Activated T-helper 1 cell treated with anti-CD3 and anti-CD28 coated beads, Interleukin-12 subunit alpha, Interleukin-12 subunit beta, Interleukin-2, Interleukin-4 antibody, amounts not matched to agents 30 ng/mL and 10 ng/mL and 1 ng/mL, durations not matched to agents 14 hours and 24 hours and 36 hours (primary cell): Measurements from ENCODE around the gene GPC1. TPM values are rescaled to one million over a fixed set of nuclear protein-coding genes. Genes with fewer than 3 reads are reported as not detected.

Experiments used
- DNase-seq: peaks from one replicate; pipeline ENCODE4 v3.0.0; 2021; ENCODE audit warnings: low spot score
- H3K27ac Mint-ChIP-seq: one replicate; pipeline ENCODE4 v1.8.0; 2021; ENCODE audit warnings: mild to moderate bottlenecking, mixed read lengths
- H3K27me3 Mint-ChIP-seq: one replicate; pipeline ENCODE4 v1.8.0; 2022; ENCODE audit warnings: mild to moderate bottlenecking, moderate library complexity, mixed read lengths; ENCODE audit not compliant: insufficient read depth
- H3K36me3 Mint-ChIP-seq: one replicate; pipeline ENCODE4 v1.8.0; 2021; ENCODE audit warnings: low read depth, mixed read lengths
- H3K4me1 Mint-ChIP-seq: one replicate; pipeline ENCODE4 v1.8.0; 2021; ENCODE audit warnings: low read depth, mixed read lengths
- H3K4me3 Mint-ChIP-seq: one replicate; pipeline ENCODE4 v1.8.0; 2021; ENCODE audit warnings: mild to moderate bottlenecking, moderate library complexity, mixed read lengths
- H3K9me3 Mint-ChIP-seq: one replicate; pipeline ENCODE4 v1.8.0; 2021; ENCODE audit warnings: mixed read lengths
- intact Hi-C: fragments of 100-400 bp; cut with micrococcal nuclease; formaldehyde crosslinking; loops from one replicate; pipeline ENCODE4 v1.15.1; 2024
- total RNA-seq: library from RNA; stranded (reverse); gene quantifications from 2 replicates; pipeline ENCODE4 v1.2.3, GENCODE V29; 2022

The GPC1 gene
- total RNA-seq, 1 donor from 2014 or later: 6.2 TPM

DNA sequence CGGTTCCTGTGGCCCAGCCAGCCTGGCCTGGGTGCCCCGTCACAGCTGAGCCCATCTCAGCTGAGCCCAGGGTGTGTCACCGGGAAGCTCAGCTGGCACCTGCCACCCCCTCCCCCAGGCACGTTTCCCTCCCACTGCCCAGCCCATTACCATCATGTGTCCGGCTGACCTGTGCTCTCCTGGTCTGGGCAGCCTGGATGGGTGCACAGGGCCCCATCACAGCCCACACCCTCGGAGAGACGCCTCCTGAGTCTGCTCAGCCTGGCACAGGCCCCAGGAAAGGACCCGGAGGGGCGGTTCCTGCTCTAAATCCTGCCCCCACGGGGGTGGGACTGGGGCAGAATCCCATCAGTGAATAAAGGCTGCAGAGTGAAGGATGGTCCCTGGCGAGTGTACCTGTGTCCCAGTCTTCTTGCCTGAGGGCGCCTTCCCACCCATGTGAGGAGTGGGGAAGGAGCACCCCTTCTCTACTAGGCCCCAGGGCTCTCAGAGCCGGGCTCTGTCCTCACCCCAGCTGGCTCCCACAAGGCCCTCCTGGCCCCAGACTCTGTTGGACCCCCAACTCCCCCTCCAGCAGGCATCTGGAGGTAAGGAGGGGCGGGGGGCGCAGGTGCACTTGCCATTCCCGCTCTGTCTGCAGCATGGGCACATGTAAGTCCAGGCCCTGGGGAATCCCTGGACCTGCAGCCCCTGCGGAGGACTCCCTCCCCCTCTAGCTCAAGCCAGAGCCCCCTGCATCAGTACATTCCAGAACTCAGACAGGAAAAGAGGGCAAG lies 21.2 kb downstream of the GPC1 start:
- Mint-ChIP-seq H3K9me3 (no peaks in the 10 kb centered on the region), H3K4me1 (no peaks in the 10 kb centered on the region), H3K27ac (no peak overlapping the region), H3K36me3 (no peaks in the 10 kb centered on the region), H3K27me3 (peaks cover 28% of the 10 kb centered on the region), H3K4me3 (no peak overlapping the region)
- DNase-seq: no peak
- intact Hi-C loops: no loop called here

- H3K36me3 Mint-ChIP-seq: no peaks in the 10 kb centered on the region
- intact Hi-C loops: no loop called here
- no peak overlapping the region for H3K4me3 Mint-ChIP-seq
- H3K27me3 Mint-ChIP-seq: peaks cover 23% of the 10 kb centered on the region
- H3K9me3 Mint-ChIP-seq: no peaks in the 10 kb centered on the region
- H3K27ac Mint-ChIP-seq: no peak overlapping the region
- H3K4me1 Mint-ChIP-seq: no peaks in the 10 kb centered on the region
- no peak for DNase-seq
Observed at GRCh38 chr2:240457223-240458043, 22.0 kb downstream of the GPC1 start.

GRCh38 chr2:240458044-240458899 lies 22.8 kb downstream of the GPC1 start:
- Mint-ChIP-seq H3K36me3 (no peaks in the 10 kb centered on the region), H3K4me1 (no peaks in the 10 kb centered on the region), H3K4me3 (no peak overlapping the region), H3K27me3 (peaks cover 23% of the 10 kb centered on the region), H3K27ac (no peak overlapping the region), H3K9me3 (no peaks in the 10 kb centered on the region)
- DNase-seq: no peak
- intact Hi-C loops: no loop called here

DNA sequence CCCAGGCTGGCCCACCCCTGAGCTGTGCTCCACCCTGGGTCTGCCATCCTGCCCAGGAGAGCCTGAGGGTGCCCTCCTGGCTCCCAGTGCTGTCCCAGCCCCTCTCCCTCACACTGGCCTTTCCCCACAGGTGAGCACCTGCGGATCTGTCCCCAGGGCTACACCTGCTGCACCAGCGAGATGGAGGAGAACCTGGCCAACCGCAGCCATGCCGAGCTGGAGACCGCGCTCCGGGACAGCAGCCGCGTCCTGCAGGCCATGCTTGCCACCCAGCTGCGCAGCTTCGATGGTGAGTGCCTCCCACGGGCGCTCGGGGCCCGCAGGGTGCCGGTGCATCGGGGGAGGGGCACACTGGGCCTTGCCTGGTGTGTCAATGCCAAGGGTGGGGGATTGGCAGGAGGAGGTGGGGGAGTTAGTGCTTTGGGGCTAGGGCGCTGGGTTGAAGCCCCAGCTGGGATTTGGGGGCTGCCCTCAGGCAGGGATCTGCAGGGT lies 23.5 kb downstream of the GPC1 start:
- no peaks in the 10 kb centered on the region for H3K4me1 Mint-ChIP-seq
- H3K27me3 Mint-ChIP-seq: peaks cover 22% of the 10 kb centered on the region
- H3K36me3 Mint-ChIP-seq: no peaks in the 10 kb centered on the region
- DNase-seq: no peak
- intact Hi-C loops: no loop called here
- H3K27ac Mint-ChIP-seq: no peak overlapping the region
- no peaks in the 10 kb centered on the region for H3K9me3 Mint-ChIP-seq
- no peak overlapping the region for H3K4me3 Mint-ChIP-seq

DNA sequence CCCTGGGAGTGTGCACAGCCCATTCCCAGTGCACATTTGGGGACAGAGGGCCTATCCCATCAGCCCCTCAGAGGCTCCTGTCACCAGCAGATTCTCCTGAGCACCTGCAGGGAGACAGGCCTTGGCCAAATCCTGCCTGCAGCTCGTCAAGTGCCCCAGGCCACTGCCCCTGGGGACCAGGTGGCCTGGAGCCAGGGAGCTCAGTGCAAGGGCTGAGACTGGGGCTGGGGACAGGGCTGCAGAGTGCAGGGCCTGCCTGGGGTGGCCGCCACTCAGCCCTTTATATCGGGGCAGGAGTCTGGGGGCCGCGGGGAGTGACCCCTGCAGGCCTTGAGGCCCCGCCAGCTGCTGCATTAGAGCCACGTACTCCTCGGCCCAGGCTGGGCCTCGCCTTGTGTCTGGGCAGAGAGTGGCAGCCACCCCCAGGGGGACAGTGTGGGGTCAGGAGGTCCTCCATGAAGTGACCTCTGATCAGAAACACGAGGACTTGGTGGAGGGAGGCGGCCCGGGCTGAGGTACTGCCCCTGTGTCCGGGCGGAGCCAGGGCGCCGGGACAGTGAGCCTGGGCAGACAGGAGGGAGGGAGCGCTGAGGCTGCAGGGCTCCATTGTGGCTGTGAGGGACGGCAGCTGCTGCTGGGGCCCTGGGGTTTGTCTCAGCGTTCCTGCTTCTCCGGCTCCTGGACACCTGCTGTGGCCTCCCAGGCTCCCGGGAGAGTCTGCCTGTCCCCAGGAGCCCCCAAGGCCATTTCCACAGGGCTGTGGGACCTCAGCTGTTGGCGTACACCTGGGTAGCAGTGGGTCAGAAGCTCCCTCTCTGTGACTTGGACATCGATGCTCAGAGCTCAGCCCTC lies 24.2 kb downstream of the GPC1 start:
- Mint-ChIP-seq H3K27me3 (peaks cover 15% of the 10 kb centered on the region), H3K36me3 (no peaks in the 10 kb centered on the region), H3K4me3 (no peak overlapping the region), H3K4me1 (no peaks in the 10 kb centered on the region), H3K9me3 (no peaks in the 10 kb centered on the region), H3K27ac (no peak overlapping the region)
- DNase-seq: no peak
- intact Hi-C loops: no loop called here

GRCh38 chr2:240460253-240460711 lies 24.8 kb downstream of the GPC1 start:
- Mint-ChIP-seq H3K36me3 (no peaks in the 10 kb centered on the region), H3K9me3 (no peaks in the 10 kb centered on the region)

DNA sequence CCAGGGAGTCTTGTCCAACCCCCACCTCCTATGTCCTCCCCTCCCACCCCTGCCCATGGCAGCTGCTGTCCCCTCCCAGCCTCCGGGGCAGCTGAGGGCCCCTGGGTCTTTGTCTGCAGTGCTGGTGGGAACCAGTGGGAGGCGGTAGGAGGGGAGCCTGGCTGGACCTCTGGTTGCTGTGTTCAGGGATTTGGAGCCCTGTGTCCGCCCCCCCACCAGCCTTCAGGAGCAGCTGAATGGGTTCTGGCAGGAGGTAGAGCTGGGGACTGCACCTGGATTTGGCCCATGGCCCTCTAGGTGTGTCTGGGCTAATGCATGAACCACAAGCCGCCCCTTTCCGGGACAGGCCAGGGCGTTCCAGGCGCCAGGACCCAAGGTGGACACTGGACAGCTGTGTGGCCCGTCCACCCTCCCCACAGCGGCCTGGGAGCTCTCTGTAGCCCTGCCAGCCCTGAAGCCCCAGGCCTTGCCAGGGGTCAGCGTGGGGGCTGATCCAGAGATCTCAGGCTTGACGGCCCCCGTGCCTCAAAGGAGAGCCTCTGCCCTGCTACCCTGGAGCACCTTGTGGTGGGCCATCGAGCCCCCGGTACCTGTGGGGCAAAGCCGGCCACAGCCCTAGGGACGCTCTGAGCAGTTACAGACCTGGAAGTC lies 25.4 kb downstream of the GPC1 start:
- intact Hi-C loops: no loop called here
- H3K4me1 Mint-ChIP-seq: no peaks in the 10 kb centered on the region
- no peaks in the 10 kb centered on the region for H3K9me3 Mint-ChIP-seq
- H3K4me3 Mint-ChIP-seq: no peak overlapping the region
- DNase-seq: no peak
- no peaks in the 10 kb centered on the region for H3K36me3 Mint-ChIP-seq
- H3K27ac Mint-ChIP-seq: no peak overlapping the region
- peaks cover 9% of the 10 kb centered on the region for H3K27me3 Mint-ChIP-seq

More at GRCh38 chr2:240460253-240460711, 24.8 kb downstream of the GPC1 start:
- no peak for DNase-seq
- no peak overlapping the region for H3K27ac Mint-ChIP-seq
- H3K4me3 Mint-ChIP-seq: no peak overlapping the region
- intact Hi-C loops: no loop called here
- H3K27me3 Mint-ChIP-seq: peaks cover 9% of the 10 kb centered on the region
- H3K4me1 Mint-ChIP-seq: no peaks in the 10 kb centered on the region

GRCh38 chr2:240461471-240462072 lies 26.1 kb downstream of the GPC1 start:
- Mint-ChIP-seq H3K27ac (no peak overlapping the region), H3K27me3 (peaks cover 8% of the 10 kb centered on the region), H3K9me3 (no peaks in the 10 kb centered on the region), H3K4me1 (no peaks in the 10 kb centered on the region), H3K4me3 (no peak overlapping the region), H3K36me3 (no peaks in the 10 kb centered on the region)
- DNase-seq: no peak
- intact Hi-C loops: no loop called here

DNA sequence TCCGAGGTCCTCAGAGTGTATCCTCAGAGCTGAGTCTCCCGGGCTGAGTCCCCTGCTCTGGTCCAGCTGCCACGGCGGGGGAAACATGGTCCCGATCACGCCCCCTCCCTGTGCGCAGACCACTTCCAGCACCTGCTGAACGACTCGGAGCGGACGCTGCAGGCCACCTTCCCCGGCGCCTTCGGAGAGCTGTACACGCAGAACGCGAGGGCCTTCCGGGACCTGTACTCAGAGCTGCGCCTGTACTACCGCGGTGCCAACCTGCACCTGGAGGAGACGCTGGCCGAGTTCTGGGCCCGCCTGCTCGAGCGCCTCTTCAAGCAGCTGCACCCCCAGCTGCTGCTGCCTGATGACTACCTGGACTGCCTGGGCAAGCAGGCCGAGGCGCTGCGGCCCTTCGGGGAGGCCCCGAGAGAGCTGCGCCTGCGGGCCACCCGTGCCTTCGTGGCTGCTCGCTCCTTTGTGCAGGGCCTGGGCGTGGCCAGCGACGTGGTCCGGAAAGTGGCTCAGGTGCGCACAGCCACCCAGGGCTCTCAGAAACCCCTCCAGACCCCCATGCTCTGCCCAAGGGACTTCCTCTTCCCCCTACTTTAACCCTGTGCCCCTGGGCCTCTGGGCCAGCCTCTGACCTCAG lies 26.7 kb downstream of the GPC1 start:
- Mint-ChIP-seq H3K9me3 (no peaks in the 10 kb centered on the region), H3K27ac (no peak overlapping the region), H3K36me3 (no peaks in the 10 kb centered on the region), H3K4me1 (no peaks in the 10 kb centered on the region), H3K27me3 (peaks cover 2% of the 10 kb centered on the region), H3K4me3 (no peak overlapping the region)
- intact Hi-C loops: no loop called here
- DNase-seq: no peak

- Mint-ChIP-seq H3K4me1 (no peaks in the 10 kb centered on the region), H3K9me3 (no peaks in the 10 kb centered on the region), H3K36me3 (no peaks in the 10 kb centered on the region), H3K27me3 (no peaks in the 10 kb centered on the region), H3K27ac (no peak overlapping the region), H3K4me3 (no peak overlapping the region)
- DNase-seq: no peak
- intact Hi-C loops: no loop called here
Observed at GRCh38 chr2:240462707-240463273, 27.3 kb downstream of the GPC1 start.
